VCaP (cell line): Measurements from ENCODE around the gene SH3GL3.
A peak's percentile ranks its signal among the peaks of the same experiment; 100 is the strongest.

ENCODE experiments used
- H3K27ac ChIP-seq: fragments of 450-650 bp; 2 replicates; pipeline ENCODE4 v1.5.1; 2017
- TF ChIP-seq, protein P1 (sequence below): fragments of 450-650 bp; conservative IDR thresholded peaks from 2 replicates; pipeline ENCODE4 v1.5.1; 2017; ENCODE audit warnings: mild to moderate bottlenecking, moderate library complexity

Gene SH3GL3

DNA sequence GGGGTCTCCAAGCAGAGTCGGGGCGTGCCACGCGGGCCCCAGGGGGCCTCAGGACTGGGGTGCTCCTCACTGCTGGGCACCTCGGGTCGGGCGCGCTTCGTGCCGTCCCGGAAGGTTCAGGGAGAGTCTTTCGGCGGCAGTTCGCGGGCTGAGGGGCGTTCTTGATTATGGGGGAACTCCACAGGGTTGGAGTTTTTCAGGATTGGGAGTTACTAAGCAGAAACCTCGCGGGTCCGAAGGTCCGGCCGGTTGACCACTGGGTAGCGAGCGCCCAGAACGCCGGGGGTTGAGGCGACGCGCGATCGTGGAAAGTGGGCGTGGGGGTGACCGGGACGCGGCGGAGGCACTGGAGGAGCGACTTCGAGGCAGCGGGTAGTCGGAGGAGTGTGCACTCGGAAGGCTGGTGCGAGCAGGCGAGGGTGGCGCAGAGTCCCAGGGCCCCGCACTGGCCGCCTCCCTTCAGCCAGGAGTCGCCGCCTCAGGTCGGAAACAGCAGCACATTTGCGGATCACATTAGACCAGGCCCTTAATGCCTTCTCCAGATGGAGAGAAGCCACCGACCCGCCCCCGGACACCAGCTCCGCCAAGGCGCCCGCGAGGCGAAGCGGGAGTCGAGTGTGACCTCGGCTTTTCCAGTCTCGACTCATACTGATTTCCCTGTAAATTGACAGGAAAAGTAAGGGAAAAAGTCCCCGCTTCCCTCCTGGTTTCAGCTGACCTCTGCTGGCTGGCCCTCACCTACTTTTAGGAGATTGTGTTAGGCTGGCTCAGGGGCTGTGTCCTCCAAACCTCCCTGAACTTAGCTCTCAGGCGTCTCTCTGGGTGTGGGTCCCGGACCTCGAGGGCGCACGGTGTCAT lies 207.5 kb downstream of the SH3GL3 start:
- TF ChIP-seq, protein P1, sequence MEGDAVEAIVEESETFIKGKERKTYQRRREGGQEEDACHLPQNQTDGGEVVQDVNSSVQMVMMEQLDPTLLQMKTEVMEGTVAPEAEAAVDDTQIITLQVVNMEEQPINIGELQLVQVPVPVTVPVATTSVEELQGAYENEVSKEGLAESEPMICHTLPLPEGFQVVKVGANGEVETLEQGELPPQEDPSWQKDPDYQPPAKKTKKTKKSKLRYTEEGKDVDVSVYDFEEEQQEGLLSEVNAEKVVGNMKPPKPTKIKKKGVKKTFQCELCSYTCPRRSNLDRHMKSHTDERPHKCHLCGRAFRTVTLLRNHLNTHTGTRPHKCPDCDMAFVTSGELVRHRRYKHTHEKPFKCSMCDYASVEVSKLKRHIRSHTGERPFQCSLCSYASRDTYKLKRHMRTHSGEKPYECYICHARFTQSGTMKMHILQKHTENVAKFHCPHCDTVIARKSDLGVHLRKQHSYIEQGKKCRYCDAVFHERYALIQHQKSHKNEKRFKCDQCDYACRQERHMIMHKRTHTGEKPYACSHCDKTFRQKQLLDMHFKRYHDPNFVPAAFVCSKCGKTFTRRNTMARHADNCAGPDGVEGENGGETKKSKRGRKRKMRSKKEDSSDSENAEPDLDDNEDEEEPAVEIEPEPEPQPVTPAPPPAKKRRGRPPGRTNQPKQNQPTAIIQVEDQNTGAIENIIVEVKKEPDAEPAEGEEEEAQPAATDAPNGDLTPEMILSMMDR = no peak
- H3K27ac ChIP-seq = peak overlapping the region; percentile 74

DNA sequence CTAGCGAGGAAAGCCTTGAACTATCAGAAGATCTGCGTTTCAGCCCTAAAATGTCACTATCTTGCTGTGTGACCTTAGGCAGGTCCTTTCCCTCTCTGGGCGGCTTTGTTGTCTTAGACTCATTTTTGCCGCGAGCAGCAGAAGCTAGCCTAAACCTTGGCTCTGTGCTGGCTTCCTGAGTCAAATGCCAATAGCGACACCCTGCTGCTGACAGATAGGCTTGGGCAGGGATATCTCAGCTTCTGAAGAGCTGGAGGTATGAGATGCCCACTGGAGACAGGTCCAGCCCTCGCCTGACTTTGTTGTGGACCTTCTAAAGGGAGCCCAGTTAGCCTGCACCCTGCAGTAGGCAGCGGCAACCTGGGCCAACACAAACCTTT lies 208.1 kb downstream of the SH3GL3 start:
- H3K27ac ChIP-seq = no peak overlapping the region
- TF ChIP-seq, protein P1 = no peak

DNA sequence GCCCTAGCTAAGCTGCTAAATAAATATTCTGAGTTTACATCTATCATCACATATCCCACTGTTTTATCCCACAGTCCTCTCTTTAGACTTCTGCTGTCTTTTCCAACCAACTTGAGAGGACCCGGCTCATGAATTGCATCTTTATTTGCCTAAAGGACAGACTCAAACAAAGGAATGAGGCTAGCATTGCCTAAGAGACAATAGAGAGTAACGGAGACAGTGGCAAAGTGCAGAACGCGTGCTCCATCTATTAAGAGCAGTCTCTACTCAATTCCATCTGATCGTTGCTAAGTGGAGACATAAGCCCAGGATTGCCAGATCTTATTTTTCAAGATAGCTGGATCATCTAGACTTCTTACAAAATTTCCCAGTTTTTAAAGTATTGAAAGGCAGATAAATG lies 209.1 kb downstream of the SH3GL3 start:
- TF ChIP-seq, protein P1 = no peak
- no peak overlapping the region for H3K27ac ChIP-seq

DNA sequence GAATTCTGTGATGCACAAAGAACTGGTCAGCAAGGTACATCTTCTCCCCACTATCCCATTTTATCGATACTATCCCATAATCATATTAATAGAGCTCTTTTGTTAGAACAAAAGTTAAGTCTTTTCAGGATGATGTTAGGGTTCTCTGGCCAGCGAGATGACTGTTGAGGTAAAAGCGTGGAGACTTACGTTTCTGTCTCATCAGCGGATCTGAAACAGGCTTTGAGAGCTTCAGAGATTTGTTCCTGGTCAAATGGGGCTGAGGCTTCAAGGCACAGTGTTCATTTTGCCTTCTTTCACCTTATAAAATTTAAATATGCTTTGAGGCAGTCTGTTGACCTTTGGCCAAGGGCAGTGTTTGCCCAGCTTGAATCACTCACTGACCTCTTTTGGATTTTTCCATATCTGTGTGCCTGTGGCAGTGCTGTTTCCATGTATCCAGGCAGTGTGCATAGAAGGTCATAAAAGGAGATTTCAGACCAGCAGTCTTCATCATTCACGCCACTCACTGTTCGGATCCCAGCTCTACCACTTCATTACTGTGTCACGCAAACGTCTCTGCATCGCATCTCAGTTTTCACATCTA lies 209.9 kb downstream of the SH3GL3 start:
- TF ChIP-seq, protein P1 = no peak

DNA sequence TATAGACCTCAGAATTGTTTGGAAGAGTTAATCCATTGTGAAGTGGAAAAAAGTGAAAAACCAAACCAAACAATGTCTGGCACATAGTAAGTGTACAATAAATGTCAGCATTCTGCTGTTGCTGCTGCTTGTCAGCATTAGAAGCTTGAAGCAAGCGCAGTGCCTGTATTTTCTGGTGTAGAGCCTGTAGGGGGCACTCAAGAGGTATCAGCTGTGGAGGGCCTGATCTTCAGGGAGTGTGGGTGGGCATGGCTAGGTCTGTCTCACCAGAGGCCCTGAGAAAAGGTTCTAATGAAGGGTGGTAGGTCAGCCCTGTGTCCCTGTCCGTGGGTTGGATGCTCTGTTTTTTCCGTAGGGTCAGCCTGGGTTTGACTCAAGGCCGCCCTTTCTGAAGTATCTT lies 210.4 kb downstream of the SH3GL3 start:
- TF ChIP-seq, protein P1 = peak; percentile 12; the same call in 1 of the 2 replicates

More for the DNA sequence above, 209.9 kb downstream of the SH3GL3 start:
- H3K27ac ChIP-seq = no peak overlapping the region

DNA sequence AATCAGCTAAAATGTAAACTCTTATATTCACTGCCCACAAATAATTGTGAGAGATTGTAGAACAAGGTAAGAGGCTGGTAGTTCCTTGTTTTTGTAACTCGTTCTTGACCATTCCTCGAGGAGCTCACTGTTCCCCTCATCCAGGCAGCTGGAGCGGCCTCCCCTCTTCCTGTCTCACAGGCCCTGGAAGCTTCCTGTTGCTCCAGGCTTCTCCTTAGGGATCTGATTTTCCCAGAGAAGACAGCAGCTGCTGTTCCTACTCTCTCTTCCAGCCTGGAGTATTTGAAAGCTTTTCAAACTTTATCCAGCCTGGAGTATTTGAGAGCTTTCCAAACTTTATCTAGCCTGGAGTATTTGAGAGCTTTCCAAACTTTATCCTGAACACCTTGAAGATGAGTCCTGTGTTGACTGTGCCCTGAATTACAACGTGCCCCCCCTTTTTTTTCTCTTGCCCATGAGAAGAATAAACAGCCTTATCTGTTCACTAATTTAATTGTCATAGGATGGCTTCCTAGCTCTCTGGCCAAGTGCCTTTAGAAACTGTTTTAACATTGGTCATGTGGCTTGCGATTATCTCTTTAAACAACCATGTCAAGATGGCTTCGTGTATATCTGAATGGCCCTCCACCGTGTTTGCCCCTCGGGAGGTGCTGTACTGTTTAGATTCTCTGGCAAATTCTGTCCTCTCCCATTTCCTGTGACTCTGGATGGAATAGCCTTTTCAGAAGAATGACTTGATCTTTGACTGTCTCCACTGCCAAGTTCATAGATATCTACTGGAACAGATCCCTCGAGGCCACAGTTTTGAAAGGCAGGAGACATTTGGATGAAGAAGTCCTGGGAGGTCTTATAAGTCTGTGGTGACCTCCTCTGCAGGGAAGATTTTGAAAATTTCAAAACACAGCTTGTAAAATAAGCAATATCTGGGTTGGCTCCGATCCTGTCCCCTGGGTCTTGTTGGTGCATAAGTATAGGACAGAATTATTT lies 211.6 kb downstream of the SH3GL3 start:
- TF ChIP-seq, protein P1 = no peak
- H3K27ac ChIP-seq = peak overlapping the region; percentile 14; the same call in 1 of the 2 replicates

More for the DNA sequence above, 210.4 kb downstream of the SH3GL3 start:
- H3K27ac ChIP-seq = no peak overlapping the region
